ENCODE measurements around the gene KRAS.

KRAS gene

GRCh38 chr12:25257590-25258324 lies 7.0 kb upstream of the KRAS start:
- DNase-seq (ENCODE audit: low spot score), result no peak
- TF ChIP-seq, protein P1, sequence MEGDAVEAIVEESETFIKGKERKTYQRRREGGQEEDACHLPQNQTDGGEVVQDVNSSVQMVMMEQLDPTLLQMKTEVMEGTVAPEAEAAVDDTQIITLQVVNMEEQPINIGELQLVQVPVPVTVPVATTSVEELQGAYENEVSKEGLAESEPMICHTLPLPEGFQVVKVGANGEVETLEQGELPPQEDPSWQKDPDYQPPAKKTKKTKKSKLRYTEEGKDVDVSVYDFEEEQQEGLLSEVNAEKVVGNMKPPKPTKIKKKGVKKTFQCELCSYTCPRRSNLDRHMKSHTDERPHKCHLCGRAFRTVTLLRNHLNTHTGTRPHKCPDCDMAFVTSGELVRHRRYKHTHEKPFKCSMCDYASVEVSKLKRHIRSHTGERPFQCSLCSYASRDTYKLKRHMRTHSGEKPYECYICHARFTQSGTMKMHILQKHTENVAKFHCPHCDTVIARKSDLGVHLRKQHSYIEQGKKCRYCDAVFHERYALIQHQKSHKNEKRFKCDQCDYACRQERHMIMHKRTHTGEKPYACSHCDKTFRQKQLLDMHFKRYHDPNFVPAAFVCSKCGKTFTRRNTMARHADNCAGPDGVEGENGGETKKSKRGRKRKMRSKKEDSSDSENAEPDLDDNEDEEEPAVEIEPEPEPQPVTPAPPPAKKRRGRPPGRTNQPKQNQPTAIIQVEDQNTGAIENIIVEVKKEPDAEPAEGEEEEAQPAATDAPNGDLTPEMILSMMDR (IDR thresholded peaks at IDR 0.05; ENCODE audit: extremely low read depth, insufficient read depth, missing control alignments), result no peak
- in situ Hi-C loops (cut with MboI; ENCODE audit: low pct_unique_long_range_greater_than_20kb, low sequenced_read_pairs, unreplicated experiment), result no loop called here

- TF ChIP-seq, protein P1 (IDR thresholded peaks at IDR 0.05; ENCODE audit: extremely low read depth, insufficient read depth, missing control alignments), result no peak
- no peak for DNase-seq (ENCODE audit: low spot score)
- in situ Hi-C loops (cut with MboI; ENCODE audit: low pct_unique_long_range_greater_than_20kb, low sequenced_read_pairs, unreplicated experiment), result no loop called here
These were observed 6.1 kb upstream of the KRAS start for GRCh38 chr12:25256826-25257225.

DNA sequence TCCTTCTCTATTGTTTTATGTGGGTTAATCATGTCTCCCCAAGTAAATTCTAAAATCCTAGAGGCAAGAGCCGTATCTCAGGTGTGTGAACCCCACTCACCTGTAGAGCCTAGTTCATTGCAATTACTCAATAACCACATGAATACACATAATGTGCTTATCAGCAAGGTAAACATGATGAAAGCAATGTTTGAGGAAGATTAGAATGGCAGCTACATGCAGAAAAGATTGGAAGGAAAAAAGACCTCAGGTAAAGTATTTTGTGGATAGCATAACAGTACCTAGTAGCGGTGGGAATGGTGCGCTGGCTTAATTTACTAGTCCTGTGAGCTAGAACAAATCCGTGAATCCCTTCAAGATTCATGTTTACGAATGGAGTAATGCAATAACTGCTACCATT lies 5.3 kb upstream of the KRAS start:
- in situ Hi-C loops (cut with MboI; ENCODE audit: low pct_unique_long_range_greater_than_20kb, low sequenced_read_pairs, unreplicated experiment), result no loop called here
- no peak for DNase-seq (ENCODE audit: low spot score)
- TF ChIP-seq, protein P1 (IDR thresholded peaks at IDR 0.05; ENCODE audit: extremely low read depth, insufficient read depth, missing control alignments), result no peak

- in situ Hi-C loops (cut with MboI; ENCODE audit: low pct_unique_long_range_greater_than_20kb, low sequenced_read_pairs, unreplicated experiment), result no loop called here
- DNase-seq (ENCODE audit: low spot score), result no peak
- TF ChIP-seq, protein P1 (IDR thresholded peaks at IDR 0.05; ENCODE audit: extremely low read depth, insufficient read depth, missing control alignments), result no peak
These were observed 3.6 kb upstream of the KRAS start for GRCh38 chr12:25254271-25254880.

GRCh38 chr12:25253371-25254068 lies 2.8 kb upstream of the KRAS start:
- TF ChIP-seq, protein P1 (IDR thresholded peaks at IDR 0.05; ENCODE audit: extremely low read depth, insufficient read depth, missing control alignments), result no peak
- in situ Hi-C loops (cut with MboI; ENCODE audit: low pct_unique_long_range_greater_than_20kb, low sequenced_read_pairs, unreplicated experiment), result no loop called here
- no peak for DNase-seq (ENCODE audit: low spot score)

DNA sequence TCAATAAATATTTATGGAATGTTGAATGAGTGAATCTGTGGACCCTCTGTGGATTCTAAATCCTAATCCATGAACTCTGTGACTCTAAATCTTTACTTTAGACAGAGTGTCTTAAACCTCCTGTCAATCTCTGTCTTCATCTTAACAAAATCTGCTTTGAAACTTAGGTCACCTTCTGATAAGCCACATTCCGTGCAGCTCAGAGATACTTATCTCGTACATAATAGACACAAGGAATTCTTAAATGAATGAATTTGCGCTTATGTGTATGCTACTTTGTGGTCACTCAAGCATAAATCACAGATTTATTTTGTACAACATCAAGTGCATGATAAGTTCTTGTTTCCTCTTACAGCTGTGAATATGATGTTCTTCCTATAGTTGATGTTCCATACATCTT lies 2.2 kb upstream of the KRAS start:
- DNase-seq (ENCODE audit: low spot score), result no peak
- TF ChIP-seq, protein P1 (IDR thresholded peaks at IDR 0.05; ENCODE audit: extremely low read depth, insufficient read depth, missing control alignments), result no peak
- in situ Hi-C loops (cut with MboI; ENCODE audit: low pct_unique_long_range_greater_than_20kb, low sequenced_read_pairs, unreplicated experiment), result no loop called here
